Urinary bladder (tissue), 4 donors: ENCODE data around the gene POLR1B. TPM values are rescaled to one million over a fixed set of nuclear protein-coding genes. Genes with fewer than 3 reads are reported as not detected.
"Not testable (repeated sequence)": the region's sequence is repeated elsewhere in the genome, so short reads cannot be mapped to it uniquely, and the experiment has no call there.

Source experiments
- DNase-seq: peaks from one replicate; pipeline ENCODE4 v3.0.0-alpha.2; 2015; ENCODE audit errors: extremely low spot score
- H3K27ac ChIP-seq: one replicate; pipeline ENCODE4 v1.5.1; 2013; ENCODE audit warnings: low read depth, mild to moderate bottlenecking, moderate library complexity
- H3K36me3 ChIP-seq: one replicate; pipeline ENCODE4 v1.6.1; 2013; ENCODE audit warnings: mild to moderate bottlenecking, moderate library complexity; ENCODE audit not compliant: insufficient read depth
- H3K4me1 ChIP-seq: one replicate; pipeline ENCODE4 v1.6.1; 2013; ENCODE audit warnings: mild to moderate bottlenecking, moderate library complexity; ENCODE audit not compliant: insufficient read depth
- H3K4me3 ChIP-seq: one replicate; pipeline ENCODE4 v1.5.1; 2013; ENCODE audit warnings: low read depth, low read length
- WGBS: extraction: QIAGEN DNeasy Blood & Tissue Kit; methylation state at CpG from one replicate; pipeline ENCODE4 v1.1.7; 2013; 5-methylcytosine and 5-hydroxymethylcytosine counted together
- polyA plus RNA-seq: library from polyadenylated mRNA; stranded (reverse); fragments of 200-250 nt; gene quantifications from one replicate; pipeline ENCODE4 v1.2.3, GENCODE V29; 2013
- total RNA-seq: library from RNA; depleted of rRNA; stranded (reverse); fragments of >200 nt; gene quantifications from one replicate; pipeline ENCODE4 v1.2.3, GENCODE V29; 2014
- donor health status: healthy with polysubstance abuse.
- donor health status: healthy.

Gene POLR1B
- total and polyA plus RNA-seq, 2 donors = 6.4 to 19.6 TPM

- WGBS = over 99% methylated on average over 3 of the region's 3 CpGs
- not testable (repeated sequence) for DNase-seq, H3K27ac ChIP-seq, H3K36me3 ChIP-seq, H3K4me1 ChIP-seq, H3K4me3 ChIP-seq
Measured at GRCh38 chr2:112524276-112524675, 18.0 kb upstream of the POLR1B start.

GRCh38 chr2:112528541-112528940 is 13.7 kb upstream of the POLR1B start:
- no peak overlapping the region for H3K4me3 ChIP-seq
- peaks cover 3% of the 10 kb centered on the region for H3K36me3 ChIP-seq
- WGBS = 93% methylated on average over 5 of the region's 5 CpGs
- no peak overlapping the region for H3K27ac ChIP-seq
- DNase-seq = no peak
- no peaks in the 10 kb centered on the region for H3K4me1 ChIP-seq

- Histone ChIP-seq H3K4me1 (no peaks in the 10 kb centered on the region), H3K4me3 (no peak overlapping the region), H3K27ac (no peak overlapping the region), H3K36me3 (peaks cover 3% of the 10 kb centered on the region)
- WGBS = 81% methylated on average over 4 of the region's 4 CpGs
- DNase-seq = no peak
Measured at GRCh38 chr2:112529757-112530156, 12.5 kb upstream of the POLR1B start.

GRCh38 chr2:112530728-112531127 is 11.5 kb upstream of the POLR1B start:
- DNase-seq = no peak
- H3K36me3 ChIP-seq = peaks cover 3% of the 10 kb centered on the region
- WGBS = 99% methylated on average over 4 of the region's 4 CpGs

GRCh38 chr2:112534826-112535225 is 7.4 kb upstream of the POLR1B start:
- Histone ChIP-seq H3K36me3 (no peaks in the 10 kb centered on the region), H3K27ac (no peak overlapping the region), H3K4me1 (no peaks in the 10 kb centered on the region), H3K4me3 (no peak overlapping the region)
- 71% methylated on average over 1 of the region's 1 CpG for WGBS
- DNase-seq = no peak

More at GRCh38 chr2:112530728-112531127, 11.5 kb upstream of the POLR1B start:
- Histone ChIP-seq H3K4me3 (no peak overlapping the region), H3K27ac (no peak overlapping the region), H3K4me1 (no peaks in the 10 kb centered on the region)

GRCh38 chr2:112536665-112537064 is 5.6 kb upstream of the POLR1B start:
- not testable (repeated sequence) for H3K27ac ChIP-seq, H3K4me1 ChIP-seq, H3K4me3 ChIP-seq, H3K36me3 ChIP-seq, DNase-seq

- 68% methylated on average over 2 of the region's 2 CpGs for WGBS
- Histone ChIP-seq H3K36me3 (no peaks in the 10 kb centered on the region), H3K27ac (no peak overlapping the region), H3K4me3 (no peak overlapping the region), H3K4me1 (peaks cover 2% of the 10 kb centered on the region)
- DNase-seq = no peak
Measured at GRCh38 chr2:112539306-112539705, 3.0 kb upstream of the POLR1B start.

- Histone ChIP-seq H3K27ac (no peak overlapping the region), H3K36me3 (no peaks in the 10 kb centered on the region), H3K4me1 (peaks cover 2% of the 10 kb centered on the region), H3K4me3 (no peak overlapping the region)
- no peak for DNase-seq
- WGBS = 32% methylated on average over 2 of the region's 2 CpGs
Measured at GRCh38 chr2:112540906-112541305, 1.4 kb upstream of the POLR1B start.

GRCh38 chr2:112541315-112542122 is 746 bp upstream of the POLR1B start:
- DNase-seq = no peak
- H3K27ac ChIP-seq = peak overlapping the region; percentile 87
- no peaks in the 10 kb centered on the region for H3K36me3 ChIP-seq
- 14% methylated on average over 34 of the region's 34 CpGs for WGBS
- H3K4me3 ChIP-seq = peak overlapping the region; percentile 80
- peaks cover 2% of the 10 kb centered on the region for H3K4me1 ChIP-seq

GRCh38 chr2:112542984-112543661 is 858 bp downstream of the POLR1B start:
- Histone ChIP-seq H3K36me3 (no peaks in the 10 kb centered on the region), H3K4me1 (peaks cover 2% of the 10 kb centered on the region), H3K4me3 (peak overlapping the region; percentile 80), H3K27ac (no peak overlapping the region)
- WGBS = 7% methylated on average over 18 of the region's 18 CpGs
- no peak for DNase-seq

- Histone ChIP-seq H3K36me3 (peaks cover 12% of the 10 kb centered on the region), H3K4me1 (peaks cover 2% of the 10 kb centered on the region), H3K27ac (no peak overlapping the region), H3K4me3 (no peak overlapping the region)
- DNase-seq = no peak
- 91% methylated on average over 4 of the region's 4 CpGs for WGBS
Measured at GRCh38 chr2:112547333-112547732, 5.1 kb downstream of the POLR1B start.

- no peak overlapping the region for H3K4me3 ChIP-seq
- DNase-seq = no peak
- H3K4me1 ChIP-seq = no peaks in the 10 kb centered on the region
- peaks cover 16% of the 10 kb centered on the region for H3K36me3 ChIP-seq
- no peak overlapping the region for H3K27ac ChIP-seq
- WGBS = 98% methylated on average over 2 of the region's 2 CpGs
Measured at GRCh38 chr2:112548980-112549379, 6.7 kb downstream of the POLR1B start.

GRCh38 chr2:112566104-112566503 is 23.8 kb downstream of the POLR1B start:
- no peak for DNase-seq
- no peak overlapping the region for H3K4me3 ChIP-seq
- 81% methylated on average over 3 of the region's 3 CpGs for WGBS
- peaks cover 6% of the 10 kb centered on the region for H3K36me3 ChIP-seq
- no peaks in the 10 kb centered on the region for H3K4me1 ChIP-seq
- no peak overlapping the region for H3K27ac ChIP-seq

GRCh38 chr2:112566508-112566907 is 24.2 kb downstream of the POLR1B start:
- not testable (repeated sequence) for H3K27ac ChIP-seq, H3K4me1 ChIP-seq, H3K36me3 ChIP-seq, H3K4me3 ChIP-seq, DNase-seq
- 98% methylated on average over 5 of the region's 5 CpGs for WGBS
